ENCODE data around the gene OSGIN1.

DNA sequence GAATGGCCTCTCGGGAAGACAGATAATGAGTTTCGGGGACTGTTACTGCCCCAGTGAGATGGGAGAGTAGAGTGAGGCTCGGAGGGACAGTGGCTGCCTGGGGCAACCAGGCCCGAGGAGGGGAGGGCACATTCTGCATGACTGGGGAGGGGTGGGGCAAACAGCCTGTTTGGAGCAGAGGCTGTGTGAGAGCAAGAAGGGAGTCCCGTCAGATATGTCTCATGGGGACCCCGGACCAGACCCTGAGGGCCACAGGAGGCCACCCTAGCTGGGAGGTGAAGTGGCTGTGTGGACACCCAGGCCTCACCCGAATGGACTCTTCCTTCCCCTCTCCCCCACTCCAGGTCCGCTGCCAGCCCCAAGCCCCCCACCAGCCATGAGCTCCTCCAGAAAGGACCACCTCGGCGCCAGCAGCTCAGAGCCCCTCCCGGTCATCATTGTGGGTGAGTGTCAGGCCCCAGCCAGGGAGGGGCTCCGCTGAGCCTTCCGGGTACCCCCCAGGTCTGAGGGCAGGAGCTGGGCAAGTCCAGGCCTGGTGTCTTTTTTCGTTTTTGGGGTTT lies 4.3 kb downstream of the OSGIN1 start:
- TF ChIP-seq, protein P1, sequence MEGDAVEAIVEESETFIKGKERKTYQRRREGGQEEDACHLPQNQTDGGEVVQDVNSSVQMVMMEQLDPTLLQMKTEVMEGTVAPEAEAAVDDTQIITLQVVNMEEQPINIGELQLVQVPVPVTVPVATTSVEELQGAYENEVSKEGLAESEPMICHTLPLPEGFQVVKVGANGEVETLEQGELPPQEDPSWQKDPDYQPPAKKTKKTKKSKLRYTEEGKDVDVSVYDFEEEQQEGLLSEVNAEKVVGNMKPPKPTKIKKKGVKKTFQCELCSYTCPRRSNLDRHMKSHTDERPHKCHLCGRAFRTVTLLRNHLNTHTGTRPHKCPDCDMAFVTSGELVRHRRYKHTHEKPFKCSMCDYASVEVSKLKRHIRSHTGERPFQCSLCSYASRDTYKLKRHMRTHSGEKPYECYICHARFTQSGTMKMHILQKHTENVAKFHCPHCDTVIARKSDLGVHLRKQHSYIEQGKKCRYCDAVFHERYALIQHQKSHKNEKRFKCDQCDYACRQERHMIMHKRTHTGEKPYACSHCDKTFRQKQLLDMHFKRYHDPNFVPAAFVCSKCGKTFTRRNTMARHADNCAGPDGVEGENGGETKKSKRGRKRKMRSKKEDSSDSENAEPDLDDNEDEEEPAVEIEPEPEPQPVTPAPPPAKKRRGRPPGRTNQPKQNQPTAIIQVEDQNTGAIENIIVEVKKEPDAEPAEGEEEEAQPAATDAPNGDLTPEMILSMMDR (IDR thresholded peaks at IDR 0.05; ENCODE audit: borderline replicate concordance, extremely low read depth, low read length, poor library complexity, severe bottlenecking) = no peak
- no peak for TF ChIP-seq EZH2 (IDR thresholded peaks at IDR 0.05; ENCODE audit: borderline replicate concordance, low read depth, low read length, severe bottlenecking)
